ENCODE results near the gene GRAMD1C. TPM values are rescaled to one million over a fixed set of nuclear protein-coding genes. Genes with fewer than 3 reads are reported as not detected.

Gene GRAMD1C
- total RNA-seq, 2 experiments from 2014 or later = 0.22 to 0.55 TPM

DNA sequence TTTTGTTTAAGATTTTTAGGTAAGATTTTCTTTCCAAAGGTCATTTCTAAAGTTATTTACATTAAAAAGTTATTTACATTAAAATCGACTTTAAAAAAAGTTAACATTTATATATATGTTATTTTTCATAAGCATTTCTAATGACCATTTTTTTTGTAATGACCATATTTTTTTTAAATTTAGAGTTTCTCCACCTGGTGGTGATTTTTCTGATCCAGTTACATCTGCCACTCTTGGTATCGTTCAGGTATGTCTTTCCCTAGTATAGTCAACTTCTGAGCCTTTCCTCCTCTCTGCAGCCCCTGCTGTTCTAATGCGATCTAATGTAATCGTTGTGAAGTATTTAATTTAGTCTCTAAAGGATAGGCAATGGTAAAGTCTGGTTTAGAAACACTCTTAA, 42.9 kb upstream of the GRAMD1C start:
- no peak overlapping the region for H3K4me3 Mint-ChIP-seq
- ChIA-PET POLR2A (no interaction called here), CTCF (interaction anchor here (1.2 to 1.5 kb wide), 3 partner anchors 51 to 82 kb away, joined by 3 to 5 read pairs (median 5); no protein-coding TSS in a partner anchor)
- peaks cover 36% of the 10 kb centered on the region for H3K36me3 ChIP-seq (ENCODE audit: insufficient read depth, low read length)
- no peak overlapping the region for H3K27ac ChIP-seq (ENCODE audit: low read depth in 1 of 2, low read length in 2 of 2)
- no peak for ATAC-seq (ENCODE audit: poor library complexity)
- no peak overlapping the region for H3K4me3 ChIP-seq (ENCODE audit: low read length)
- H3K27me3 Mint-ChIP-seq = no peaks in the 10 kb centered on the region
- intact Hi-C loops (cut with DNase I, micrococcal nuclease) = no loop called here
- no peak overlapping the region for H3K27ac Mint-ChIP-seq
- H3K9me3 Mint-ChIP-seq = no peaks in the 10 kb centered on the region
- H3K36me3 Mint-ChIP-seq (ENCODE audit: low read depth) = peaks cover 76% of the 10 kb centered on the region
- no peaks in the 10 kb centered on the region for H3K4me1 Mint-ChIP-seq (ENCODE audit: low read depth)
- H3K27me3 ChIP-seq (ENCODE audit: control insufficient read depth in 1 of 2, insufficient read depth in 2 of 2, low read length in 2 of 2) = no peaks in the 10 kb centered on the region
- TF ChIP-seq, protein P1, sequence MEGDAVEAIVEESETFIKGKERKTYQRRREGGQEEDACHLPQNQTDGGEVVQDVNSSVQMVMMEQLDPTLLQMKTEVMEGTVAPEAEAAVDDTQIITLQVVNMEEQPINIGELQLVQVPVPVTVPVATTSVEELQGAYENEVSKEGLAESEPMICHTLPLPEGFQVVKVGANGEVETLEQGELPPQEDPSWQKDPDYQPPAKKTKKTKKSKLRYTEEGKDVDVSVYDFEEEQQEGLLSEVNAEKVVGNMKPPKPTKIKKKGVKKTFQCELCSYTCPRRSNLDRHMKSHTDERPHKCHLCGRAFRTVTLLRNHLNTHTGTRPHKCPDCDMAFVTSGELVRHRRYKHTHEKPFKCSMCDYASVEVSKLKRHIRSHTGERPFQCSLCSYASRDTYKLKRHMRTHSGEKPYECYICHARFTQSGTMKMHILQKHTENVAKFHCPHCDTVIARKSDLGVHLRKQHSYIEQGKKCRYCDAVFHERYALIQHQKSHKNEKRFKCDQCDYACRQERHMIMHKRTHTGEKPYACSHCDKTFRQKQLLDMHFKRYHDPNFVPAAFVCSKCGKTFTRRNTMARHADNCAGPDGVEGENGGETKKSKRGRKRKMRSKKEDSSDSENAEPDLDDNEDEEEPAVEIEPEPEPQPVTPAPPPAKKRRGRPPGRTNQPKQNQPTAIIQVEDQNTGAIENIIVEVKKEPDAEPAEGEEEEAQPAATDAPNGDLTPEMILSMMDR (IDR thresholded peaks at IDR 0.05) = no peak
- no peak for DNase-seq
- H3K9me3 ChIP-seq (ENCODE audit: control insufficient read depth in 1 of 2, insufficient read depth in 1 of 2, low read length in 2 of 2) = no peaks in the 10 kb centered on the region
- H3K4me1 ChIP-seq (ENCODE audit: insufficient read depth, low read length) = no peaks in the 10 kb centered on the region

DNA sequence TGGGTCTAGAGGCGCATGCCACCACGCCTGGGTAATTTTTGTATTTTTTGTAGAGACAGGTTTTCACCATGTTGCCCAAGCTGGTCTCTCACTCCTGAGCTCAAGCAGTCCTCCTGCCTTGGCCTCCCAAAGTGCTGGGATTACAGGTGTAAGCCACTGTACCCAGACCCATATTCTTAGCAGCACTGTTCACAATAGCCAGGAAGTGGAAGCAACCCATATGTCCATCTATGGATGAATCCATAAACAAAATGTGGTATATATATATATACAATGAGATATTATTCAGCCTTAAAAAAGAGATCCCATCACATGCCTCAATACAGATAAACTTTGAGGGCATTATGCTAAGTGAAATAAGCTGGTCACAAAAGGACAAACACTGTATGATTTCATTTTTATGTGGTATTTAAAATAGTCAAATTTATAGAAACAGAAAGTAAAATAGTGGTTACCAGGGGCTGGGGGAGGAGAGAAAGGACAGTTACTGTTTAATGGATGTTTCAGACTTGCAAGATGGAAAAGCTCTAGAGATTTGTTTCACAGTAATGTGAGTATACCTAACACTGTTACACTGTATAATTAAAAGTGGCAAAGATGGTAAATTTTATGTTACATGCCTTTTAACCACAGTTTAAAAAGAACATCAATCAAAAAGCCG, 35.7 kb upstream of the GRAMD1C start:
- intact Hi-C loops (cut with DNase I, micrococcal nuclease) = no loop called here
- Mint-ChIP-seq H3K27me3 (no peaks in the 10 kb centered on the region), H3K4me1 (ENCODE audit: low read depth) (no peaks in the 10 kb centered on the region), H3K4me3 (no peak overlapping the region), H3K27ac (no peak overlapping the region), H3K9me3 (no peaks in the 10 kb centered on the region), H3K36me3 (ENCODE audit: low read depth) (peaks cover 80% of the 10 kb centered on the region)
- Histone ChIP-seq H3K27ac (ENCODE audit: low read depth in 1 of 2, low read length in 2 of 2) (no peak overlapping the region), H3K9me3 (ENCODE audit: control insufficient read depth in 1 of 2, insufficient read depth in 1 of 2, low read length in 2 of 2) (no peaks in the 10 kb centered on the region), H3K4me1 (ENCODE audit: insufficient read depth, low read length) (no peaks in the 10 kb centered on the region), H3K4me3 (ENCODE audit: low read length) (no peak overlapping the region), H3K27me3 (ENCODE audit: control insufficient read depth in 1 of 2, insufficient read depth in 2 of 2, low read length in 2 of 2) (no peaks in the 10 kb centered on the region), H3K36me3 (ENCODE audit: insufficient read depth, low read length) (peaks cover 58% of the 10 kb centered on the region)
- TF ChIP-seq, protein P1 (IDR thresholded peaks at IDR 0.05) = no peak
- DNase-seq (no peak), ATAC-seq (ENCODE audit: poor library complexity) (no peak)
- ChIA-PET POLR2A (no interaction called here), CTCF (interaction anchor here (0.7 kb wide), 1 partner anchor 58 kb away, joined by 4 read pairs; no protein-coding TSS in a partner anchor)

DNA sequence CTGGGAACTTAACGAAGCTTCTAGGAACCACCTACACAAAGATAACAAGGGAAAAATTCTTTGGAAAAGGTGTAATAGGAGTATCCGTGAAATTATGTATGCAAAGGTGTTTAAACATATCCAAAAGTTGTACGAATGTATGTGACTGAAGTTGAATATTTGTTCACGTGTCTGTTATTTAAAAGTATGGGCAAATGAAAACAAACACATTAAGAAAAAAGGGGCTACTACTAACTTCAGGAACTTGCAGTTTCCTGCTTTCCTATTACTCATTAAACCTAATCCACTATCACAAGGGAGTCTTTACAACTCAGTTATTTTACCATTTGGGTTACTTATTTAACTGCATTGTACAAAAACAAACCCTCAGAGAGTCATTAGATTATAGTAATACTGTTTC, 33.9 kb upstream of the GRAMD1C start:
- intact Hi-C loops (cut with DNase I, micrococcal nuclease) = no loop called here
- H3K4me1 ChIP-seq (ENCODE audit: insufficient read depth, low read length) = no peaks in the 10 kb centered on the region
- H3K4me3 Mint-ChIP-seq = no peak overlapping the region
- H3K4me3 ChIP-seq (ENCODE audit: low read length) = no peak overlapping the region
- H3K4me1 Mint-ChIP-seq (ENCODE audit: low read depth) = no peaks in the 10 kb centered on the region
- no peaks in the 10 kb centered on the region for H3K9me3 Mint-ChIP-seq
- no peak overlapping the region for H3K27ac Mint-ChIP-seq
- TF ChIP-seq, protein P1 (IDR thresholded peaks at IDR 0.05) = no peak
- H3K9me3 ChIP-seq (ENCODE audit: control insufficient read depth in 1 of 2, insufficient read depth in 1 of 2, low read length in 2 of 2) = no peaks in the 10 kb centered on the region
- ATAC-seq (ENCODE audit: poor library complexity) (no peak), DNase-seq (no peak)
- H3K27ac ChIP-seq (ENCODE audit: low read depth in 1 of 2, low read length in 2 of 2) = no peak overlapping the region
- POLR2A ChIA-PET = no interaction called here
- H3K36me3 Mint-ChIP-seq (ENCODE audit: low read depth) = peaks cover 72% of the 10 kb centered on the region
- peaks cover 48% of the 10 kb centered on the region for H3K36me3 ChIP-seq (ENCODE audit: insufficient read depth, low read length)
- no peaks in the 10 kb centered on the region for H3K27me3 ChIP-seq (ENCODE audit: control insufficient read depth in 1 of 2, insufficient read depth in 2 of 2, low read length in 2 of 2)
- CTCF ChIA-PET = no interaction called here
- H3K27me3 Mint-ChIP-seq = no peaks in the 10 kb centered on the region

Data from CD4-positive, alpha-beta T cell (primary cell).